ENCODE data around the gene ALKBH4.

- TF ChIP-seq CTCF (IDR thresholded peaks at IDR 0.05) (no peak), POLR2A (IDR thresholded peaks at IDR 0.05) (no peak)
Measured at GRCh38 chr7:102421706-102422240, 42.9 kb downstream of the ALKBH4 start.

Data from esophagus squamous epithelium (tissue), 4 donors.